Measurements from ENCODE around the gene ICAM5.

The ICAM5 gene

GRCh38 chr19:10344780-10345179 lies 55.0 kb downstream of the ICAM5 start:
- no peak for DNase-seq (ENCODE audit: low spot score)

All from activated CD4-positive, alpha-beta T cell treated with anti-CD3 and anti-CD28 coated beads, Interleukin-2, Interleukin-4, amounts not matched to agents 100 ng/mL and 50 ng/mL, durations not matched to agents 16 hours and 8 hours (primary cell).